GM04504 (cell line): ENCODE data around the gene ARHGAP45.
"Not testable (repeated sequence)": the region's sequence is repeated elsewhere in the genome, so short reads cannot be mapped to it uniquely, and the experiment has no call there.

Experiments
- DNase-seq: peaks from one replicate; pipeline ENCODE4 v3.0.0-alpha.2; 2012; ENCODE audit warnings: low read depth

ARHGAP45 gene

GRCh38 chr19:1116726-1117581, 50.0 kb downstream of the ARHGAP45 start:
- DNase-seq = no peak

- no peak for DNase-seq
Observed at GRCh38 chr19:1117654-1118053, 50.7 kb downstream of the ARHGAP45 start.

GRCh38 chr19:1118999-1119398, 52.0 kb downstream of the ARHGAP45 start:
- no peak for DNase-seq

- DNase-seq = no peak
Observed at GRCh38 chr19:1119475-1120217, 52.7 kb downstream of the ARHGAP45 start.

- no peak for DNase-seq
Observed at GRCh38 chr19:1121395-1121794, 54.4 kb downstream of the ARHGAP45 start.

- DNase-seq = no peak
Observed at GRCh38 chr19:1122021-1122971, 55.3 kb downstream of the ARHGAP45 start.

GRCh38 chr19:1122972-1123363, 56.0 kb downstream of the ARHGAP45 start:
- peak; percentile 40 for DNase-seq

GRCh38 chr19:1123381-1123780, 56.4 kb downstream of the ARHGAP45 start:
- DNase-seq = no peak

GRCh38 chr19:1123885-1124677, 57.1 kb downstream of the ARHGAP45 start:
- DNase-seq = no peak

- DNase-seq = no peak
Observed at GRCh38 chr19:1125601-1126467, 58.9 kb downstream of the ARHGAP45 start.

- DNase-seq = no peak
Observed at GRCh38 chr19:1126984-1127760, 60.2 kb downstream of the ARHGAP45 start.

- no peak for DNase-seq
Observed at GRCh38 chr19:1128106-1128505, 61.1 kb downstream of the ARHGAP45 start.

- DNase-seq = not testable (repeated sequence)
Observed at GRCh38 chr19:1129084-1129483, 62.1 kb downstream of the ARHGAP45 start.

- no peak for DNase-seq
Observed at GRCh38 chr19:1129535-1129934, 62.6 kb downstream of the ARHGAP45 start.

- no peak for DNase-seq
Observed at GRCh38 chr19:1130771-1131717, 64.1 kb downstream of the ARHGAP45 start.

- DNase-seq = peak; percentile 83
Observed at GRCh38 chr19:1131718-1132551, 65.0 kb downstream of the ARHGAP45 start.
